H9 (cell line): ENCODE measurements around the gene AMER2. TPM values are rescaled to one million over a fixed set of nuclear protein-coding genes. Genes with fewer than 3 reads are reported as not detected.

ENCODE experiments used
- DNase-seq: peaks from one replicate; pipeline ENCODE4 v3.0.0-alpha.2; 2017
- H2AFZ ChIP-seq: one replicate; pipeline ENCODE4 v1.6.1; 2013; ENCODE audit warnings: mild to moderate bottlenecking, low read length, control low read depth, moderate library complexity
- H2AK5ac ChIP-seq: 2 replicates; pipeline ENCODE4 v1.6.1; 2013; ENCODE audit warnings: low read length, control low read depth, mixed read lengths; ENCODE audit not compliant: insufficient read length
- H2BK120ac ChIP-seq: one replicate; pipeline ENCODE4 v1.6.1; 2013; ENCODE audit warnings: low read depth, mild to moderate bottlenecking, low read length, control low read depth, inconsistent platforms; ENCODE audit not compliant: poor library complexity, severe bottlenecking
- H2BK12ac ChIP-seq: 2 replicates; pipeline ENCODE4 v1.6.1; 2013; ENCODE audit warnings: low read length, control low read depth, mixed read lengths, low read depth; ENCODE audit not compliant: insufficient read length
- H2BK15ac ChIP-seq: 2 replicates; pipeline ENCODE4 v1.6.1; 2013; ENCODE audit warnings: low read depth, low read length, control low read depth
- H2BK20ac ChIP-seq: one replicate; pipeline ENCODE4 v1.6.1; 2013; ENCODE audit warnings: low read depth, mild to moderate bottlenecking, low read length, control low read depth, inconsistent platforms; ENCODE audit not compliant: poor library complexity, severe bottlenecking
- H2BK5ac ChIP-seq: 2 replicates; pipeline ENCODE4 v1.6.1; 2013; ENCODE audit warnings: low read length, control low read depth, mixed read lengths; ENCODE audit not compliant: insufficient read length
- H3K14ac ChIP-seq: 2 replicates; pipeline ENCODE4 v1.6.1; 2013; ENCODE audit warnings: low read length, control low read depth; ENCODE audit not compliant: insufficient read depth
- H3K18ac ChIP-seq: 2 replicates; pipeline ENCODE4 v1.6.1; 2013; ENCODE audit warnings: low read depth, mild to moderate bottlenecking, mixed read lengths, low read length, control low read depth; ENCODE audit not compliant: insufficient read length
- H3K23ac ChIP-seq: 2 replicates; pipeline ENCODE4 v1.6.1; 2013; ENCODE audit warnings: low read length, control low read depth, mixed read lengths, low read depth; ENCODE audit not compliant: insufficient read length
- H3K23me2 ChIP-seq: 2 replicates; pipeline ENCODE4 v1.6.1; 2013; ENCODE audit warnings: low read depth, mild to moderate bottlenecking, mixed read lengths, low read length, control low read depth; ENCODE audit not compliant: insufficient read length, poor library complexity, severe bottlenecking
- H3K27ac ChIP-seq: 2 replicates; pipeline ENCODE4 v1.5.1; 2013; ENCODE audit warnings: low read length, control low read depth, mixed read lengths, low read depth; ENCODE audit not compliant: insufficient read length
- H3K27me3 ChIP-seq: 2 replicates; pipeline ENCODE4 v1.6.1; 2013; ENCODE audit warnings: low read length, control low read depth, inconsistent platforms; ENCODE audit not compliant: insufficient read depth
- H3K4ac ChIP-seq: 2 replicates; pipeline ENCODE4 v1.6.1; 2013; ENCODE audit warnings: low read depth, mild to moderate bottlenecking, control low read depth, inconsistent platforms, low read length, moderate library complexity
- H3K4me1 ChIP-seq: 2 replicates; pipeline ENCODE4 v1.6.1; 2013; ENCODE audit warnings: low read length, control low read depth, inconsistent platforms; ENCODE audit not compliant: insufficient read depth
- H3K4me2 ChIP-seq: 2 replicates; pipeline ENCODE4 v1.6.1; 2013; ENCODE audit warnings: low read length, control low read depth, mixed read lengths; ENCODE audit not compliant: insufficient read length, insufficient read depth
- H3K56ac ChIP-seq: 2 replicates; pipeline ENCODE4 v1.6.1; 2013; ENCODE audit warnings: low read depth, mild to moderate bottlenecking, mixed read lengths, low read length, control low read depth; ENCODE audit not compliant: insufficient read length
- H3K79me1 ChIP-seq: 2 replicates; pipeline ENCODE4 v1.6.1; 2013; ENCODE audit warnings: low read depth, mild to moderate bottlenecking, moderate library complexity, low read length, control low read depth, inconsistent platforms; ENCODE audit not compliant: insufficient read depth, poor library complexity, severe bottlenecking
- H3K79me2 ChIP-seq: 2 replicates; pipeline ENCODE4 v1.6.1; 2013; ENCODE audit warnings: low read length, control low read depth, inconsistent platforms; ENCODE audit not compliant: insufficient read depth
- H3K9ac ChIP-seq: 2 replicates; pipeline ENCODE4 v1.6.1; 2013; ENCODE audit warnings: low read length, control low read depth, mixed read lengths; ENCODE audit not compliant: insufficient read length; ENCODE audit errors: extremely low read depth
- H3K9me3 ChIP-seq: one replicate; pipeline ENCODE4 v1.6.1; 2013; ENCODE audit warnings: low read depth, low read length, inconsistent platforms; ENCODE audit not compliant: control insufficient read depth
- H3T11ph ChIP-seq: one replicate; pipeline ENCODE4 v1.6.1; 2013; ENCODE audit warnings: mild to moderate bottlenecking, low read length, control low read depth, inconsistent platforms
- H4K20me1 ChIP-seq: one replicate; pipeline ENCODE4 v1.6.1; 2013; ENCODE audit not compliant: control insufficient read depth, insufficient read length, insufficient read depth
- H4K5ac ChIP-seq: 2 replicates; pipeline ENCODE4 v1.6.1; 2013; ENCODE audit warnings: low read depth, mild to moderate bottlenecking, mixed read lengths, low read length, control low read depth; ENCODE audit not compliant: insufficient read length
- H4K8ac ChIP-seq: replicated peaks from 2 replicates; pipeline ENCODE4 v1.6.1; 2013; ENCODE audit warnings: low read length, control low read depth, mixed read lengths, low read depth; ENCODE audit not compliant: insufficient read length
- H4K91ac ChIP-seq: 2 replicates; pipeline ENCODE4 v1.6.1; 2013; ENCODE audit warnings: low read depth, mild to moderate bottlenecking, moderate library complexity, mixed read lengths, low read length, control low read depth; ENCODE audit not compliant: insufficient read length
- H3K27ac Mint-ChIP-seq, 3 experiments: 2 replicates in 2 of 3; 3 replicates in 1 of 3; pipeline ENCODE4 v1.8.0; 2020 to 2021; ENCODE audit warnings: mixed read lengths in 3 of 3, mild to moderate bottlenecking in 1 of 3, moderate library complexity in 1 of 3
- H3K27me3 Mint-ChIP-seq: 2 replicates; pipeline ENCODE4 v1.8.0; 2021; ENCODE audit warnings: low read depth, mild to moderate bottlenecking, moderate library complexity, mixed read lengths
- H3K36me3 Mint-ChIP-seq, 3 experiments: 2 replicates in 2 of 3; 3 replicates in 1 of 3; pipeline ENCODE4 v1.8.0; 2020 to 2021; ENCODE audit warnings: low read depth in 3 of 3, mixed read lengths in 3 of 3; ENCODE audit not compliant: insufficient read depth in 1 of 3
- H3K4me1 Mint-ChIP-seq, 2 experiments: 2 replicates each; pipeline ENCODE4 v1.8.0; 2020; ENCODE audit warnings: mixed read lengths in 2 of 2
- H3K4me3 Mint-ChIP-seq, 2 experiments: 2 replicates in 1 of 2; 3 replicates in 1 of 2; pipeline ENCODE4 v1.8.0; 2020 to 2021; ENCODE audit warnings: mild to moderate bottlenecking in 2 of 2, mixed read lengths in 2 of 2, moderate library complexity in 1 of 2
- H3K9me3 Mint-ChIP-seq, 2 experiments: 2 replicates in 1 of 2; 3 replicates in 1 of 2; pipeline ENCODE4 v1.8.0; 2020; ENCODE audit warnings: mild to moderate bottlenecking in 2 of 2, mixed read lengths in 2 of 2, moderate library complexity in 1 of 2
- WGBS: extraction: QIAGEN DNeasy Blood & Tissue Kit; methylation state at CpG from one replicate; pipeline ENCODE4 v1.1.7; 2013; ENCODE audit warnings: missing lambda C conversion rate, low lambda C conversion rate, mixed read lengths; ENCODE audit not compliant: insufficient read length; ENCODE audit errors: extremely low coverage; 5-methylcytosine and 5-hydroxymethylcytosine counted together
- total RNA-seq: library from RNA; stranded (reverse); gene quantifications from 2 replicates; pipeline ENCODE4 v1.2.1, GENCODE V29; 2021
- TF ChIP-seq, protein P1 (sequence below): fragments of 200-600 bp; sonication (generic); conservative IDR thresholded peaks from 3 replicates; pipeline ENCODE4 v1.8.0; 2021; ENCODE audit warnings: antibody characterized with exemption, mild to moderate bottlenecking

The AMER2 gene
- total RNA-seq, 1 experiment from 2014 or later: 0.02 TPM

DNA sequence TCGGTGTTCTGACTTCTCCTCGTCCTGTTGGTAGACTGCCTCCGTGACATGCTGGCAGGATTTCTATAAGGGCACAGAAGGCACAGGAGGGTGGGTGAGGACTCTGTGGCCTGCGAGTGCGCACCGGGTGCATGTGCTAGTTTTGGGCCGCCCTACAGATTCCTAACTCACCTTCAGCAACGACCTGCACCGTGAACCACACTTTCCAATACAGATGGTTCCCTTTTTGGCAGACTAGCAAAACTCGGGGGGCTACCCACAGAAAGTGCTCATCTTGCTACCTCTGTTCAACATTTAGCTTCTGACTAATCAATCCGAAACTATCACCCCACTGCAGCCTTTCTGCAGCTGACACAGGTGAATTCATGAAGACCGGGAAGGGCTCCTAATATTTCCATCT is 14.1 kb upstream of the AMER2 start:
- Mint-ChIP-seq H3K27ac (no peak overlapping the region; a peak in 1 of 7 replicates), H3K4me3 (no peak overlapping the region), H3K4me1 (peaks cover 5% of the 10 kb centered on the region in 2 experiments; a peak in 3 of 4 replicates), H3K9me3 (no peaks in the 10 kb centered on the region; a peak in 1 of 5 replicates), H3K27me3 (peaks cover 15% of the 10 kb centered on the region), H3K36me3 (no peaks in the 10 kb centered on the region)
- H3K4ac ChIP-seq: no peak overlapping the region
- H2BK12ac ChIP-seq: no peak overlapping the region
- H2BK5ac ChIP-seq: no peak overlapping the region
- H2BK20ac ChIP-seq: no peak overlapping the region
- H3K79me1 ChIP-seq: no peaks in the 10 kb centered on the region
- H4K8ac ChIP-seq: no peak overlapping the region
- no peak overlapping the region for H2BK15ac ChIP-seq
- H2BK120ac ChIP-seq: no peak overlapping the region
- H3K14ac ChIP-seq: no peak overlapping the region
- no peak overlapping the region for H3T11ph ChIP-seq
- WGBS: no CpG with 5 or more reads among the region's 12 CpGs
- H3K23ac ChIP-seq: no peak overlapping the region
- H3K79me2 ChIP-seq: no peaks in the 10 kb centered on the region
- H3K9ac ChIP-seq: no peak overlapping the region
- no peak overlapping the region for H4K91ac ChIP-seq
- H4K20me1 ChIP-seq: no peaks in the 10 kb centered on the region
- no peaks in the 10 kb centered on the region for H3K4me1 ChIP-seq
- TF ChIP-seq, protein P1, sequence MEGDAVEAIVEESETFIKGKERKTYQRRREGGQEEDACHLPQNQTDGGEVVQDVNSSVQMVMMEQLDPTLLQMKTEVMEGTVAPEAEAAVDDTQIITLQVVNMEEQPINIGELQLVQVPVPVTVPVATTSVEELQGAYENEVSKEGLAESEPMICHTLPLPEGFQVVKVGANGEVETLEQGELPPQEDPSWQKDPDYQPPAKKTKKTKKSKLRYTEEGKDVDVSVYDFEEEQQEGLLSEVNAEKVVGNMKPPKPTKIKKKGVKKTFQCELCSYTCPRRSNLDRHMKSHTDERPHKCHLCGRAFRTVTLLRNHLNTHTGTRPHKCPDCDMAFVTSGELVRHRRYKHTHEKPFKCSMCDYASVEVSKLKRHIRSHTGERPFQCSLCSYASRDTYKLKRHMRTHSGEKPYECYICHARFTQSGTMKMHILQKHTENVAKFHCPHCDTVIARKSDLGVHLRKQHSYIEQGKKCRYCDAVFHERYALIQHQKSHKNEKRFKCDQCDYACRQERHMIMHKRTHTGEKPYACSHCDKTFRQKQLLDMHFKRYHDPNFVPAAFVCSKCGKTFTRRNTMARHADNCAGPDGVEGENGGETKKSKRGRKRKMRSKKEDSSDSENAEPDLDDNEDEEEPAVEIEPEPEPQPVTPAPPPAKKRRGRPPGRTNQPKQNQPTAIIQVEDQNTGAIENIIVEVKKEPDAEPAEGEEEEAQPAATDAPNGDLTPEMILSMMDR: no peak
- H3K23me2 ChIP-seq: no peaks in the 10 kb centered on the region
- no peak for DNase-seq
- H2AK5ac ChIP-seq: no peak overlapping the region
- no peak overlapping the region for H3K56ac ChIP-seq
- no peak overlapping the region for H4K5ac ChIP-seq
- no peaks in the 10 kb centered on the region for H3K27me3 ChIP-seq
- H2AFZ ChIP-seq: no peak overlapping the region
- H3K4me2 ChIP-seq: no peak overlapping the region
- no peak overlapping the region for H3K18ac ChIP-seq
- H3K27ac ChIP-seq: no peak overlapping the region
- no peaks in the 10 kb centered on the region for H3K9me3 ChIP-seq
